Liver (tissue), 9 donors: ENCODE data around the gene AATF. TPM values are rescaled to one million over a fixed set of nuclear protein-coding genes. Genes with fewer than 3 reads are reported as not detected.

ENCODE experiments used
- DNase-seq: peaks from one replicate; pipeline ENCODE4 v3.0.0-alpha.2; 2017; ENCODE audit warnings: low spot score
- H3K27ac ChIP-seq, 2 donors: one replicate each; pipeline ENCODE4 v1.7.0; 2013; ENCODE audit warnings: inconsistent platforms in 2 of 2, low read length in 2 of 2, control low read depth in 1 of 2, low read depth in 1 of 2, mild to moderate bottlenecking in 1 of 2
- H3K27me3 ChIP-seq, 4 donors: one replicate each; pipeline versions ENCODE4 v1.6.1 to v1.7.0; 2013; ENCODE audit warnings: low read length in 3 of 4, inconsistent platforms in 1 of 4, mild to moderate bottlenecking in 1 of 4, moderate library complexity in 1 of 4; ENCODE audit not compliant: control insufficient read depth in 4 of 4, insufficient read depth in 4 of 4
- H3K36me3 ChIP-seq, 4 donors: one replicate each; pipeline versions ENCODE4 v1.6.1 to v1.7.0; 2013; ENCODE audit warnings: low read length in 3 of 4, mild to moderate bottlenecking in 3 of 4, low read depth in 1 of 4, moderate library complexity in 1 of 4; ENCODE audit not compliant: control insufficient read depth in 4 of 4, insufficient read depth in 3 of 4
- H3K4me1 ChIP-seq, 4 donors: one replicate each; pipeline versions ENCODE4 v1.6.1 to v1.7.0; 2013; ENCODE audit warnings: low read length in 3 of 4, mild to moderate bottlenecking in 3 of 4, moderate library complexity in 1 of 4; ENCODE audit not compliant: control insufficient read depth in 4 of 4, insufficient read depth in 4 of 4
- H3K4me3 ChIP-seq, 3 donors: one replicate each; pipeline versions ENCODE4 v1.6.1 to v1.7.0; 2013; ENCODE audit warnings: low read length in 3 of 3, control low read depth in 1 of 3, low read depth in 1 of 3, mild to moderate bottlenecking in 1 of 3
- H3K9ac ChIP-seq, 2 donors: one replicate each; pipeline ENCODE4 v1.7.0; 2013; ENCODE audit warnings: low read length in 2 of 2, mild to moderate bottlenecking in 2 of 2, moderate library complexity in 2 of 2, control low read depth in 1 of 2, low read depth in 1 of 2
- H3K9me3 ChIP-seq, 4 donors: one replicate each; pipeline versions ENCODE4 v1.6.1 to v1.7.0; 2013; ENCODE audit warnings: low read length in 3 of 4; ENCODE audit not compliant: control insufficient read depth in 4 of 4
- EGR1 ChIP-seq, 2 donors: IDR thresholded peaks; 2 replicates each; pipeline ENCODE4 v1.6.1; 2016 to 2018; ENCODE audit warnings: antibody characterized with exemption in 2 of 2, low read depth in 2 of 2
- FOXA1 ChIP-seq: IDR thresholded peaks from 2 replicates; pipeline ENCODE4 v1.6.1; 2016; ENCODE audit warnings: antibody characterized with exemption
- FOXA2 ChIP-seq: IDR thresholded peaks from 2 replicates; pipeline ENCODE4 v1.6.1; 2016; ENCODE audit warnings: antibody characterized with exemption
- GABPA ChIP-seq, 2 donors: IDR thresholded peaks in 1 of 2; conservative IDR thresholded peaks in 1 of 2; 2 replicates each; pipeline ENCODE4 v1.6.1; 2016; ENCODE audit warnings: antibody characterized with exemption in 2 of 2, mild to moderate bottlenecking in 1 of 2, moderate library complexity in 1 of 2
- HNF4A ChIP-seq, 2 donors: conservative IDR thresholded peaks; 2 replicates each; pipeline ENCODE4 v1.6.1; 2016; ENCODE audit warnings: antibody characterized with exemption in 2 of 2, mild to moderate bottlenecking in 2 of 2
- HNF4G ChIP-seq: IDR thresholded peaks from 2 replicates; pipeline ENCODE4 v1.6.1; 2016; ENCODE audit warnings: antibody characterized with exemption
- JUND ChIP-seq, 2 donors: IDR thresholded peaks; 2 replicates each; pipeline ENCODE4 v1.6.1; 2016; ENCODE audit warnings: antibody characterized with exemption in 2 of 2
- NR2F2 ChIP-seq: IDR thresholded peaks from 2 replicates; pipeline ENCODE4 v1.6.1; 2016; ENCODE audit warnings: antibody characterized with exemption
- RAD21 ChIP-seq, 2 donors: IDR thresholded peaks; 2 replicates each; pipeline ENCODE4 v1.6.1; 2016; ENCODE audit warnings: antibody characterized with exemption in 2 of 2, mild to moderate bottlenecking in 2 of 2
- RXRA ChIP-seq, 2 donors: IDR thresholded peaks; 2 replicates each; pipeline ENCODE4 v1.6.1; 2017 to 2018; ENCODE audit warnings: antibody characterized with exemption in 2 of 2, mild to moderate bottlenecking in 1 of 2
- SP1 ChIP-seq: IDR thresholded peaks from 2 replicates; pipeline ENCODE4 v1.6.1; 2018; ENCODE audit warnings: antibody characterized with exemption, mild to moderate bottlenecking
- TAF1 ChIP-seq: conservative IDR thresholded peaks from 2 replicates; pipeline ENCODE4 v1.6.1; 2016; ENCODE audit warnings: antibody characterized with exemption, mild to moderate bottlenecking
- YY1 ChIP-seq: IDR thresholded peaks from 2 replicates; pipeline ENCODE4 v1.6.1; 2016; ENCODE audit warnings: antibody characterized with exemption, mild to moderate bottlenecking
- WGBS: extraction: QIAGEN DNeasy Blood & Tissue Kit; methylation state at CpG from one replicate; pipeline ENCODE4 v1.1.7; 2013; 5-methylcytosine and 5-hydroxymethylcytosine counted together
- polyA plus RNA-seq, 2 donors: library from polyadenylated mRNA; stranded (reverse) in 1 of 2; unstranded in 1 of 2; fragments of 200-250 nt in 1 of 2; fragments of >200 nt in 1 of 2; fragmentation: Nextera tagmentation in 1 of 2; extraction: Ambion mirVana in 1 of 2; gene quantifications; one replicate each; pipeline versions ENCODE4 v1.2.1 to v1.2.3, GENCODE V29; 2013 to 2015
- total RNA-seq, 2 donors: library from RNA; depleted of rRNA; stranded (reverse); fragments of >200 nt; gene quantifications; one replicate each; pipeline ENCODE4 v1.2.3, GENCODE V29; 2014
- TF ChIP-seq, protein P1 (sequence below): IDR thresholded peaks from 2 replicates; pipeline ENCODE4 v1.6.1; 2016; ENCODE audit warnings: antibody characterized with exemption
- TF ChIP-seq, protein P2 (sequence below): IDR thresholded peaks from 2 replicates; pipeline ENCODE4 v1.6.1; 2016; ENCODE audit warnings: antibody characterized with exemption
- TF ChIP-seq, protein P3 (sequence below): IDR thresholded peaks from 2 replicates; pipeline ENCODE4 v1.6.1; 2016; ENCODE audit warnings: antibody characterized with exemption, mild to moderate bottlenecking
- donor health status: healthy.
- donor health status: healthy.
- donor health status: healthy.
- donor health status: healthy.
- donor health status: healthy.

The AATF gene
- total and polyA plus RNA-seq, 4 donors: 10.8 to 16.9 (median 13.4) TPM

DNA sequence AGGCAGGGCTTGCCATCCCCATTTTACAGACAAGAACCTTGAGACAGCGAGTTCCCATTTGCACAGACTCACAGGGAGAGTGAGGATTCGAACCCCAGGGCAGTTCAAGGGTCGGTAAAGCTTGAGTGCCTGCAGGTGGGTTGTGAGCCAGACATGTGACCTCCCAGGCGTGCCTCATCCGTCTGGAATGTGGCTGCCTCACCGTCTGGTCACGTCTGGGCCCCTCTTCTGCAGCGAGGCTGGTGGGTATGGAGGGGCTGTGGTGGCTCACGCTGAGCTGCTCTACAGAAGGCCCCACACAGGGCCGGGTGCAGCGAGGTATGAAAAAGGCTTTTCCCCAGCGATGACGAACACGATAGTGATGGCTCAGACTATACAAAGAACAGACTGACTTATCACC, 47.2 kb upstream of the AATF start:
- Histone ChIP-seq H3K36me3 (peaks cover 0 to 1% (median 0%) of the 10 kb centered on the region in 4 donors), H3K27ac (no peak overlapping the region), H3K4me3 (no peak overlapping the region), H3K4me1 (no peaks in the 10 kb centered on the region), H3K9me3 (no peaks in the 10 kb centered on the region), H3K9ac (no peak overlapping the region), H3K27me3 (no peaks in the 10 kb centered on the region)
- WGBS: 65% methylated on average over 14 of the region's 14 CpGs
- TF ChIP-seq FOXA1: no peak
- TF ChIP-seq FOXA2: no peak
- TF ChIP-seq YY1: no peak
- TF ChIP-seq GABPA (IDR thresholded peaks at IDR 0.05 in 1 of 2, conservative IDR thresholded peaks at IDR 0.05 in 1 of 2): no peak
- TF ChIP-seq RXRA (IDR thresholded peaks at IDR 0.05): no peak
- no peak for DNase-seq

DNA sequence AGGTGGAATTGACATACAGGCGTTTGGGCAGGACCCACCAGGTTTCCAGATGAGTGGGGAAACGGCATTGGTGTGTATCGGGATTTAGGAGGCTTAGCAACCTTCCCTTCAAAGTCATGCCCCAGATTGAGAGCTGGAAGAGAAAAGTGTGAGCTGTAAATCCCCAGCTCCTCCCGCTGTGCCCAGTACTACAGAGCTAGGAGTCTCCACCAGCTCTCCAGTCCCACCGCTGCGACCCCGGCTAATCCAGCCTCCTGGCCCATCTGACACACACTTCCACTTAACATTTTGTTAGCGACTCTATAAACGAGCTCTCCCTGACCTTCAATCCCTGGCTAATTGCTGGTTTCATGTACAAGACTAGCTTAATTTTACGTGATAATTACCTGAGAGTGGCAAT, 41.3 kb upstream of the AATF start:
- Histone ChIP-seq H3K4me3 (no peak overlapping the region), H3K4me1 (no peaks in the 10 kb centered on the region), H3K36me3 (no peaks in the 10 kb centered on the region), H3K27ac (no peak overlapping the region), H3K9me3 (no peaks in the 10 kb centered on the region), H3K27me3 (peaks cover 0 to 6% (median 2%) of the 10 kb centered on the region in 4 donors), H3K9ac (no peak overlapping the region)
- no peak for TF ChIP-seq NR2F2
- TF ChIP-seq, protein P1, sequence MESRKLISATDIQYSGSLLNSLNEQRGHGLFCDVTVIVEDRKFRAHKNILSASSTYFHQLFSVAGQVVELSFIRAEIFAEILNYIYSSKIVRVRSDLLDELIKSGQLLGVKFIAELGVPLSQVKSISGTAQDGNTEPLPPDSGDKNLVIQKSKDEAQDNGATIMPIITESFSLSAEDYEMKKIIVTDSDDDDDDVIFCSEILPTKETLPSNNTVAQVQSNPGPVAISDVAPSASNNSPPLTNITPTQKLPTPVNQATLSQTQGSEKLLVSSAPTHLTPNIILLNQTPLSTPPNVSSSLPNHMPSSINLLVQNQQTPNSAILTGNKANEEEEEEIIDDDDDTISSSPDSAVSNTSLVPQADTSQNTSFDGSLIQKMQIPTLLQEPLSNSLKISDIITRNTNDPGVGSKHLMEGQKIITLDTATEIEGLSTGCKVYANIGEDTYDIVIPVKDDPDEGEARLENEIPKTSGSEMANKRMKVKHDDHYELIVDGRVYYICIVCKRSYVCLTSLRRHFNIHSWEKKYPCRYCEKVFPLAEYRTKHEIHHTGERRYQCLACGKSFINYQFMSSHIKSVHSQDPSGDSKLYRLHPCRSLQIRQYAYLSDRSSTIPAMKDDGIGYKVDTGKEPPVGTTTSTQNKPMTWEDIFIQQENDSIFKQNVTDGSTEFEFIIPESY: no peak
- no peak for TF ChIP-seq SP1
- no peak for TF ChIP-seq EGR1 (IDR thresholded peaks at IDR 0.05; ENCODE audit: low read depth in 2 of 2)
- no peak for TF ChIP-seq JUND (IDR thresholded peaks at IDR 0.05)
- TF ChIP-seq YY1: no peak
- TF ChIP-seq, protein P2, sequence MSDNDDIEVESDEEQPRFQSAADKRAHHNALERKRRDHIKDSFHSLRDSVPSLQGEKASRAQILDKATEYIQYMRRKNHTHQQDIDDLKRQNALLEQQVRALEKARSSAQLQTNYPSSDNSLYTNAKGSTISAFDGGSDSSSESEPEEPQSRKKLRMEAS: no peak
- TF ChIP-seq, protein P3, sequence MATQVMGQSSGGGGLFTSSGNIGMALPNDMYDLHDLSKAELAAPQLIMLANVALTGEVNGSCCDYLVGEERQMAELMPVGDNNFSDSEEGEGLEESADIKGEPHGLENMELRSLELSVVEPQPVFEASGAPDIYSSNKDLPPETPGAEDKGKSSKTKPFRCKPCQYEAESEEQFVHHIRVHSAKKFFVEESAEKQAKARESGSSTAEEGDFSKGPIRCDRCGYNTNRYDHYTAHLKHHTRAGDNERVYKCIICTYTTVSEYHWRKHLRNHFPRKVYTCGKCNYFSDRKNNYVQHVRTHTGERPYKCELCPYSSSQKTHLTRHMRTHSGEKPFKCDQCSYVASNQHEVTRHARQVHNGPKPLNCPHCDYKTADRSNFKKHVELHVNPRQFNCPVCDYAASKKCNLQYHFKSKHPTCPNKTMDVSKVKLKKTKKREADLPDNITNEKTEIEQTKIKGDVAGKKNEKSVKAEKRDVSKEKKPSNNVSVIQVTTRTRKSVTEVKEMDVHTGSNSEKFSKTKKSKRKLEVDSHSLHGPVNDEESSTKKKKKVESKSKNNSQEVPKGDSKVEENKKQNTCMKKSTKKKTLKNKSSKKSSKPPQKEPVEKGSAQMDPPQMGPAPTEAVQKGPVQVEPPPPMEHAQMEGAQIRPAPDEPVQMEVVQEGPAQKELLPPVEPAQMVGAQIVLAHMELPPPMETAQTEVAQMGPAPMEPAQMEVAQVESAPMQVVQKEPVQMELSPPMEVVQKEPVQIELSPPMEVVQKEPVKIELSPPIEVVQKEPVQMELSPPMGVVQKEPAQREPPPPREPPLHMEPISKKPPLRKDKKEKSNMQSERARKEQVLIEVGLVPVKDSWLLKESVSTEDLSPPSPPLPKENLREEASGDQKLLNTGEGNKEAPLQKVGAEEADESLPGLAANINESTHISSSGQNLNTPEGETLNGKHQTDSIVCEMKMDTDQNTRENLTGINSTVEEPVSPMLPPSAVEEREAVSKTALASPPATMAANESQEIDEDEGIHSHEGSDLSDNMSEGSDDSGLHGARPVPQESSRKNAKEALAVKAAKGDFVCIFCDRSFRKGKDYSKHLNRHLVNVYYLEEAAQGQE: no peak
- no peak for TF ChIP-seq HNF4A (conservative IDR thresholded peaks at IDR 0.05)
- TF ChIP-seq HNF4G: no peak
- TF ChIP-seq RAD21 (IDR thresholded peaks at IDR 0.05): no peak
- TF ChIP-seq TAF1: no peak
- TF ChIP-seq FOXA1: no peak
- no peak for DNase-seq
- 70% methylated on average over 10 of the region's 10 CpGs for WGBS
